Activated T-cell treated with anti-CD3 and anti-CD28 coated beads, Interleukin-2, amount 50 U/mL, for 4 hours (primary cell): ENCODE results near the gene ANKRD34B. TPM values are rescaled to one million over a fixed set of nuclear protein-coding genes. Genes with fewer than 3 reads are reported as not detected.

Experiments
- ATAC-seq, 2 donors: fragments of 200-7000 bp; cut with Tn5 transposase; one replicate each; pipeline ENCODE4 v1.10.0; 2021
- DNase-seq: peaks from one replicate; pipeline ENCODE4 v3.0.0-alpha.2; 2020
- H3K27me3 Mint-ChIP-seq: one replicate; pipeline ENCODE4 v1.8.0; 2021; ENCODE audit warnings: low read depth, mixed read lengths
- H3K36me3 Mint-ChIP-seq: one replicate; pipeline ENCODE4 v1.8.0; 2022; ENCODE audit warnings: mixed read lengths; ENCODE audit not compliant: insufficient read depth
- H3K4me1 Mint-ChIP-seq: one replicate; pipeline ENCODE4 v1.8.0; 2021; ENCODE audit warnings: low read depth, mixed read lengths
- H3K4me3 Mint-ChIP-seq: one replicate; pipeline ENCODE4 v1.8.0; 2021; ENCODE audit warnings: mild to moderate bottlenecking, moderate library complexity, mixed read lengths
- H3K9me3 Mint-ChIP-seq: one replicate; pipeline ENCODE4 v1.8.0; 2021; ENCODE audit warnings: mixed read lengths
- total RNA-seq, 3 donors: library from RNA; stranded (reverse); gene quantifications; one replicate each; pipeline ENCODE4 v1.2.1, GENCODE V29; 2021

The ANKRD34B gene
- not detected for total RNA-seq

GRCh38 chr5:80569961-80570786, at the start of gene ANKRD34B:
ANKRD34B (minus strand) TSS chr5:80570280; CDS start chr5:80560019, 10,261 bp downstream.
- H3K4me3 Mint-ChIP-seq: peak within 1 kb of the TSS; percentile 63
- DNase-seq: no peak
- H3K9me3 Mint-ChIP-seq: no peaks in the 10 kb centered on the region
- H3K36me3 Mint-ChIP-seq: no peaks in the 10 kb centered on the region
- peak; percentile 67 to 69 for ATAC-seq
- H3K4me1 Mint-ChIP-seq: peaks cover 4% of the 10 kb centered on the region
- H3K27me3 Mint-ChIP-seq: peaks cover 52% of the 10 kb centered on the region

DNA sequence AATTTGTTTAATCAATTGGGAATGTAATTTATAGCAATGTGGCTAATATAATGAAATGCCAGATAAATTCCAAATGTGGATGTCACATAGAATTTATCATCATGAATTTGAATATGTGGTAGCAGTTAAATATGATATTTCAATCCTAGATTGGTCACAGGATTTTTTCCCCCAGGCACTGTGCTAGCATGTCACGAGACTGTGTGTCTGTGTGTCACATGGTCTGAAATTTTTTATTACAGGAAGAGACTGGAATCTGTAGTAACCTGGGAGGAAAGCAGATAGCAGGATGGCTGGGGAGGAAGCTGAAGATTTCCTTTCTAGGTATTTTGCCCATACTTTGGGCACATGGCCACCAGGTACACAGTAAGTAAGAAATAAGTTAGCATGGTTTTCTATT, 49.0 kb upstream of the ANKRD34B start:
- no peak overlapping the region for H3K4me3 Mint-ChIP-seq
- H3K27me3 Mint-ChIP-seq: no peaks in the 10 kb centered on the region
- ATAC-seq (no peak), DNase-seq (no peak)
- no peaks in the 10 kb centered on the region for H3K4me1 Mint-ChIP-seq
- peaks cover 14% of the 10 kb centered on the region for H3K36me3 Mint-ChIP-seq
- H3K9me3 Mint-ChIP-seq: no peaks in the 10 kb centered on the region

- Mint-ChIP-seq H3K9me3 (no peaks in the 10 kb centered on the region), H3K4me3 (no peak overlapping the region), H3K27me3 (no peaks in the 10 kb centered on the region), H3K36me3 (peaks cover 14% of the 10 kb centered on the region), H3K4me1 (no peaks in the 10 kb centered on the region)
- ATAC-seq: no peak
- no peak for DNase-seq
These were observed 48.4 kb upstream of the ANKRD34B start for GRCh38 chr5:80618438-80618837.

DNA sequence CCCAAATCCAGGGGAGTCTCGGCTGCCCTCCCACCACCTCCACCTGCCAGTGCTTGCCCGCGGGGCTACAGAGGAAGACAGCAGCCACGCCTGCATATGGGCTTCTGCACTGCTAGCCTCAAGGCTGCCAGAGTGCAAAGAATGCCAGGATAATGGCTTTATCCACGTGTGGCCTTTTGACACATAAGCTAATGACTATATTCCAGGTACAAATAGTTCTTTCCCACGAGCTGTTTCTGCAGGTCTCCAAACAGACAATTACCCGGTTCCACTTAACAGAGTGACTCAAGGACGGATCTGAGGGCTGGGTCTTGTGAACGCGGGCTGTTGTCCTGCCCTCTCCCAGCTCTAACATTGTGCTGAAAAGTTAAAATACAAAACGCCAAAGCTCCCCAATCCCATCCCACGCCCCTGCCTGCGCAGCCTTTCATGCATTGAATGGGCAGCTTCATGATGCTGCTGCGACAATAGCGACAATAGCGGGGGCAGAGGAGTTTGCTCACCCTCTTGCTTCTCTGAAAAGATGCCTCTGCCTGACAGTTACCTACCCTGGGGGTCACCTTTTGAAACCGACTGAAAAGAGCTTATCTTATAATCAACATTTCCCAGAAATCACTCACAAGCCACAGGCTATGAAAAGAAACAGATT, 45.3 kb upstream of the ANKRD34B start:
- no peaks in the 10 kb centered on the region for H3K27me3 Mint-ChIP-seq
- H3K9me3 Mint-ChIP-seq: no peaks in the 10 kb centered on the region
- H3K4me1 Mint-ChIP-seq: no peaks in the 10 kb centered on the region
- H3K4me3 Mint-ChIP-seq: no peak overlapping the region
- ATAC-seq: no peak
- peaks cover 2% of the 10 kb centered on the region for H3K36me3 Mint-ChIP-seq
- no peak for DNase-seq

DNA sequence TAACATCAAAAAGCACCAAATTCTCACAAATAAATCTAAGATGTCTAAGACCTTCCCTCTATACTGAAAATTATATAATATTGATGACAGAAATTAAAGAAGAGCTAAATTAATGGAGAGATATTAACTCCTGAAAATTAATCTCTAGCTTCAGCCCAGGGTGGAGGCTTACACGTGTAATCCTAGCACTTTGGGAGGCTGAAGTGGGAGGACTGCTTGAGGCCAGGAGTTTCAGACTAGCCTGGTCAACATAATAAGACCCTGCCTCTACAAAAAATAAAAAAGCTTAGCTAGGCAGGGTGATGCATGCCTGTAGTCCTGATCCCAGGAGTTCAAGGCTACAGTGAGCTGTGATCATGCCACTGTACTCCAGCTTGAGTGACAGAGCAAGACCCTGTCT, 39.6 kb upstream of the ANKRD34B start:
- H3K27me3 Mint-ChIP-seq: no peaks in the 10 kb centered on the region
- H3K4me1 Mint-ChIP-seq: no peaks in the 10 kb centered on the region
- ATAC-seq (no peak), DNase-seq (no peak)
- H3K9me3 Mint-ChIP-seq: peaks cover 5% of the 10 kb centered on the region
- no peak overlapping the region for H3K4me3 Mint-ChIP-seq
- peaks cover 6% of the 10 kb centered on the region for H3K36me3 Mint-ChIP-seq

- ATAC-seq: no peak
- Mint-ChIP-seq H3K9me3 (peaks cover 5% of the 10 kb centered on the region), H3K4me1 (no peaks in the 10 kb centered on the region), H3K27me3 (no peaks in the 10 kb centered on the region), H3K4me3 (no peak overlapping the region), H3K36me3 (peaks cover 6% of the 10 kb centered on the region)
- no peak for DNase-seq
These were observed 38.7 kb upstream of the ANKRD34B start for GRCh38 chr5:80608731-80609130.

GRCh38 chr5:80607832-80608231, 37.8 kb upstream of the ANKRD34B start:
- H3K4me1 Mint-ChIP-seq: no peaks in the 10 kb centered on the region
- peaks cover 5% of the 10 kb centered on the region for H3K9me3 Mint-ChIP-seq
- peaks cover 6% of the 10 kb centered on the region for H3K36me3 Mint-ChIP-seq

DNA sequence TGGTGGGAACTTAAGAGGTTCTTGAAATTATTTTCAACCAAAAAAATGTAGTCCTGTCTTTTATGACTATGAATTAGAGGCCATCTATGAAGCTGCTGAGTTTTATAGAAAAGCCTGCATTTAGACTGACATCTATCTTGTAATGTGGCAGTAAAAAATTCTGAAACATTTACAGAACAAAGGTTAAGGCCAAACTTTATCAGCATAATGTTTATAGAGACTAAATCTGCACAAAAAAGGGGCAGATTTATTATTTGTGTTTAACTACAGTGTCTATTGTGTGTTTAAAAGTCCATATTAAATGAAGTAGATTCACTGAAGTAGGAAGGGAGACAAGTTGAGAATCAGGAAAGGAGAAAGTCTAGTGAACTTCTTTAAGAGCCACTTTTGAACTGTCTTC, 37.3 kb upstream of the ANKRD34B start:
- ATAC-seq: no peak
- H3K27me3 Mint-ChIP-seq: no peaks in the 10 kb centered on the region
- H3K36me3 Mint-ChIP-seq: peaks cover 6% of the 10 kb centered on the region
- no peak overlapping the region for H3K4me3 Mint-ChIP-seq
- H3K4me1 Mint-ChIP-seq: no peaks in the 10 kb centered on the region
- peaks cover 5% of the 10 kb centered on the region for H3K9me3 Mint-ChIP-seq
- no peak for DNase-seq

More at GRCh38 chr5:80607832-80608231, 37.8 kb upstream of the ANKRD34B start:
- Mint-ChIP-seq H3K4me3 (no peak overlapping the region), H3K27me3 (no peaks in the 10 kb centered on the region)
- DNase-seq: no peak
- ATAC-seq: no peak

DNA sequence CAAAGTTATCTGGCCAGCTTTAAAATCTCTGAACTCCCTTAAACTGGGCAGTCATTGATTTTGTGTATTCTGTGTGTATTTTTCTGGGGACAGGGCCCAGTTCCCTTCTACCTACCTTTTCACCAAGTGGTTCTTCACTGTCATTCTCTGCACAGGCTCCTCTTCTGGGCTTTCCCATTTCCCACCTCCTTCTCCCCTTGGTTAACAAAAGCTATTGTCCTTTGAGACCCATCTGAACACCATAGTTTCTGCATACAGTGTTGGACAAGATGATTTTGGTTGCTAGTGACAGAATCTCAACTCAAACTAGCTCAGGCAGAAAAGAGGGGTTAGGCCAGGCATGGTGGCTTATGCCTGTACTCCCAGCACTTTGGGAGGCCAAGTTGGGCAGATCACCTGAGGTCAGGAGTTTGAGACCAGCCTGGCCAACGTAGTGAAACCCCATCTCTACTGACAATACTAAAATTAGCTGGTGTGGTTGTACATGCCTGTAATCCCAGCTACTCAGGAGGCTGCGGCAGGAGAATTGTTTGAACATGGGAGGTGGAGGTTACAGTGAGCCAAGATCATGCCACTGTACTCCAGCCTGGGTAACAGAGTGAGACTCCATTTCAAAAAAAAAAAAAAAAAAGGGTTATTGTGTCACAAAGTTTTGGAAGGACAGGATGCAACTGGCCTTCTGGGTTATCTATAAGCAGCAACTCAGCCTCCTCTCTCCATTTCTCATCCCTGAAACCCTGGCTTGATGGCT, 31.0 kb upstream of the ANKRD34B start:
- no peaks in the 10 kb centered on the region for H3K27me3 Mint-ChIP-seq
- no peak for DNase-seq

DNA sequence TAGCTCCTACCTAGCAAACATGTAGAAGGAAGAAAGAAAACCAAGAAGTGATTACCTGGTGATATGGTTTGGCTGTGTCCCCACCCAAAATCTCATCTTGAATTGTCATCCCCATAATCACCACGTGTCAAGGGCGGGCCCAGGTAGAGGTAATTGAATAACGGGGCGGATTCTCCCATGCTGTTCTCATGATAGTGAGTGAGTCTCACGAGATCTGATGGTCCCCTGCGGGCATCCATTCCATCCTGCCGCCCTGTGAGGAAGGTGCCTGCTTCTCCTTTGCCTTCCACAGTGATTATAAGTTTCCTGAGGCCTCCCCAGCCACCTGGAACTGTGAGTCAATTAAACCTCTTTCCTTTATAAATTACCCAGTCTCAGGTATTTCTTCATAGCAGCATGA, 27.4 kb upstream of the ANKRD34B start:
- no peak overlapping the region for H3K4me3 Mint-ChIP-seq
- no peak for ATAC-seq
- H3K27me3 Mint-ChIP-seq: no peaks in the 10 kb centered on the region
- no peaks in the 10 kb centered on the region for H3K4me1 Mint-ChIP-seq
- H3K9me3 Mint-ChIP-seq: no peaks in the 10 kb centered on the region
- DNase-seq: no peak
- no peaks in the 10 kb centered on the region for H3K36me3 Mint-ChIP-seq

More for the DNA sequence above, 31.0 kb upstream of the ANKRD34B start:
- ATAC-seq: no peak
- H3K36me3 Mint-ChIP-seq: no peaks in the 10 kb centered on the region
- no peaks in the 10 kb centered on the region for H3K4me1 Mint-ChIP-seq
- H3K4me3 Mint-ChIP-seq: no peak overlapping the region
- H3K9me3 Mint-ChIP-seq: no peaks in the 10 kb centered on the region

GRCh38 chr5:80594810-80595209, 24.7 kb upstream of the ANKRD34B start:
- ATAC-seq (no peak), DNase-seq (no peak)
- Mint-ChIP-seq H3K9me3 (no peaks in the 10 kb centered on the region), H3K27me3 (peaks cover 3% of the 10 kb centered on the region), H3K4me1 (no peaks in the 10 kb centered on the region), H3K36me3 (no peaks in the 10 kb centered on the region), H3K4me3 (no peak overlapping the region)

GRCh38 chr5:80592761-80593160, 22.7 kb upstream of the ANKRD34B start:
- H3K4me3 Mint-ChIP-seq: no peak overlapping the region
- DNase-seq: no peak
- no peaks in the 10 kb centered on the region for H3K4me1 Mint-ChIP-seq
- H3K36me3 Mint-ChIP-seq: no peaks in the 10 kb centered on the region
- no peaks in the 10 kb centered on the region for H3K9me3 Mint-ChIP-seq
- peaks cover 3% of the 10 kb centered on the region for H3K27me3 Mint-ChIP-seq
- ATAC-seq: no peak

DNA sequence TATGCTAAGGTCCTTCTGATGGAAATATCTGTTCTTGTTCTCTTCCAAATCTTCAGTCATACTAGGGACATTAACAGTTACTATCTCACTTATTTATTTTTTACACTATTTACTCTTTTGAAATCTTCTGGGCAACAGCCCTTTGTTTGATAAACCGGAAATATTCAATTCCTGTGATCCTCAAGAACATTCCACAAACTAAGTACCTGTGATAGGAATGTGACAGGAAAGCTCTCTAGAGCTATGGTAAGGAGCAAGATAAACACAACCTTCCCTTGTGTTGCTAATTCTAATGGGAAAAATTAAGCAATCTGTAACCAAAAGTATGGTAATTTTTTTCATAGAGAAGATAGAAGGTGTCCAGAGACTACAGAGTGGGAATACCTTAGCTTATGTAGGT, 22.0 kb upstream of the ANKRD34B start:
- Mint-ChIP-seq H3K36me3 (no peaks in the 10 kb centered on the region), H3K4me1 (no peaks in the 10 kb centered on the region), H3K9me3 (no peaks in the 10 kb centered on the region), H3K27me3 (peaks cover 3% of the 10 kb centered on the region), H3K4me3 (no peak overlapping the region)
- DNase-seq (no peak), ATAC-seq (no peak)

- Mint-ChIP-seq H3K9me3 (no peaks in the 10 kb centered on the region), H3K36me3 (no peaks in the 10 kb centered on the region), H3K27me3 (peaks cover 3% of the 10 kb centered on the region), H3K4me3 (no peak overlapping the region), H3K4me1 (no peaks in the 10 kb centered on the region)
- no peak for DNase-seq
- ATAC-seq: no peak
These were observed 21.3 kb upstream of the ANKRD34B start for GRCh38 chr5:80591352-80591751.
